Lung (tissue), 12 donors: ENCODE results near the gene TYMP. TPM values are rescaled to one million over a fixed set of nuclear protein-coding genes. Genes with fewer than 3 reads are reported as not detected.
"Not testable (repeated sequence)": the region's sequence is repeated elsewhere in the genome, so short reads cannot be mapped to it uniquely, and the experiment has no call there.

Source experiments
- ATAC-seq: fragments of 200-7000 bp; cut with Tn5 transposase; one replicate; pipeline ENCODE4 v1.9.1; 2020; ENCODE audit warnings: moderate number of reproducible peaks; ENCODE audit not compliant: insufficient read depth, low FRiP score
- DNase-seq, 3 donors: peaks; one replicate each; pipeline ENCODE4 v3.0.0-alpha.2; 2013 to 2017
- H3K27ac ChIP-seq, 2 donors: one replicate each; pipeline ENCODE4 v1.5.1; 2013; ENCODE audit warnings: mild to moderate bottlenecking in 2 of 2, moderate library complexity in 2 of 2, control low read depth in 1 of 2, inconsistent platforms in 1 of 2, low read depth in 1 of 2, low read length in 1 of 2
- H3K27me3 ChIP-seq, 3 donors: one replicate each; pipeline ENCODE4 v1.5.1; 2013; ENCODE audit warnings: low read length in 2 of 3; ENCODE audit not compliant: control insufficient read depth in 3 of 3, insufficient read depth in 3 of 3
- H3K36me3 ChIP-seq, 4 donors: one replicate each; pipeline ENCODE4 v1.5.1; 2013; ENCODE audit warnings: low read length in 4 of 4, mild to moderate bottlenecking in 1 of 4, moderate library complexity in 1 of 4; ENCODE audit not compliant: control insufficient read depth in 4 of 4, insufficient read depth in 4 of 4
- H3K4me1 ChIP-seq, 5 donors: one replicate each; pipeline ENCODE4 v1.5.1; 2013; ENCODE audit warnings: low read length in 5 of 5, mild to moderate bottlenecking in 2 of 5, moderate library complexity in 1 of 5; ENCODE audit not compliant: control insufficient read depth in 5 of 5, insufficient read depth in 5 of 5
- H3K4me3 ChIP-seq: one replicate; pipeline ENCODE4 v1.5.1; 2013; ENCODE audit warnings: mild to moderate bottlenecking, control low read depth, moderate library complexity
- H3K9ac ChIP-seq, 2 donors: one replicate each; pipeline ENCODE4 v1.5.1; 2013; ENCODE audit warnings: low read length in 2 of 2, control low read depth in 1 of 2; ENCODE audit not compliant: insufficient read depth in 1 of 2
- H3K9me3 ChIP-seq, 4 donors: one replicate each; pipeline ENCODE4 v1.5.1; 2013; ENCODE audit warnings: low read length in 3 of 4, mild to moderate bottlenecking in 1 of 4, moderate library complexity in 1 of 4; ENCODE audit not compliant: control insufficient read depth in 4 of 4, insufficient read depth in 3 of 4
- CTCF ChIP-seq: IDR thresholded peaks from 2 replicates; pipeline ENCODE4 v1.5.1; 2012; ENCODE audit warnings: mild to moderate bottlenecking; ENCODE audit errors: control extremely low read depth, extremely low read depth
- WGBS, 2 donors: extraction: QIAGEN DNeasy Blood & Tissue Kit; methylation state at CpG; one replicate each; pipeline ENCODE4 v1.1.7; 2013; 5-methylcytosine and 5-hydroxymethylcytosine counted together
- polyA plus RNA-seq, 2 donors: library from polyadenylated mRNA; stranded (reverse); fragments of 200-250 nt; gene quantifications; one replicate each; pipeline ENCODE4 v1.2.1, GENCODE V29; 2013
- total RNA-seq, 2 donors: library from RNA; depleted of rRNA in 1 of 2; stranded (reverse); fragments of >200 nt in 1 of 2; gene quantifications; one replicate each; pipeline ENCODE4 v1.2.1, GENCODE V29; 2014 to 2021
- donor health status: control.
- donor health status: control.
- donor health status: Bipolar disorder and iron deficiency.
- donor health status: healthy.
- donor health status: DM: yes; HTN: yes; CAD: no.

TYMP gene
- total and polyA plus RNA-seq, 4 donors, result 52.7 to 641 (median 233) TPM

GRCh38 chr22:50520826-50521453 lies 8.9 kb downstream of the TYMP start:
- Histone ChIP-seq H3K4me3 (no peak overlapping the region), H3K9me3 (no peaks in the 10 kb centered on the region), H3K36me3 (peaks cover 0 to 60% (median 27%) of the 10 kb centered on the region in 4 donors), H3K27me3 (no peaks in the 10 kb centered on the region), H3K27ac (no peak overlapping the region), H3K9ac (no peak overlapping the region), H3K4me1 (peaks cover 0 to 11% (median 4%) of the 10 kb centered on the region in 5 donors)
- DNase-seq, result no peak
- no peak for TF ChIP-seq CTCF
- ATAC-seq, result no peak
- WGBS, 2 donors, result 96 to 97% methylated on average over 13 of the region's 13 CpGs

GRCh38 chr22:50520184-50520583 lies 9.6 kb downstream of the TYMP start:
- not testable (repeated sequence) for H3K4me3 ChIP-seq, H3K27ac ChIP-seq, ATAC-seq, H3K27me3 ChIP-seq, H3K9ac ChIP-seq, DNase-seq, H3K9me3 ChIP-seq
- H3K36me3 ChIP-seq, result peaks cover 0 to 60% (median 27%) of the 10 kb centered on the region in 4 donors
- peaks cover 0 to 11% (median 4%) of the 10 kb centered on the region in 5 donors for H3K4me1 ChIP-seq
- 96 to 97% methylated on average over 8 of the region's 8 CpGs for WGBS, 2 donors

GRCh38 chr22:50519151-50519550 lies 10.7 kb downstream of the TYMP start:
- Histone ChIP-seq H3K27me3 (no peaks in the 10 kb centered on the region), H3K4me1 (peaks cover 0 to under 1% (median 0%) of the 10 kb centered on the region in 5 donors), H3K9ac (no peak overlapping the region), H3K9me3 (no peaks in the 10 kb centered on the region), H3K36me3 (peaks cover 0 to 60% (median 27%) of the 10 kb centered on the region in 4 donors), H3K27ac (no peak overlapping the region), H3K4me3 (no peak overlapping the region)
- ATAC-seq (no peak), DNase-seq (no peak)
- 96 to 98% methylated on average over 8 of the region's 8 CpGs for WGBS, 2 donors
- no peak for TF ChIP-seq CTCF

- 95 to 99% methylated on average over 7 of the region's 7 CpGs for WGBS, 2 donors
- no peak overlapping the region for H3K27ac ChIP-seq
- H3K4me3 ChIP-seq, result no peak overlapping the region
- no peaks in the 10 kb centered on the region for H3K27me3 ChIP-seq
- H3K36me3 ChIP-seq, result peaks cover 0 to 57% (median 23%) of the 10 kb centered on the region in 4 donors
- no peak for TF ChIP-seq CTCF
- no peak for ATAC-seq
- no peak overlapping the region for H3K9ac ChIP-seq
- no peaks in the 10 kb centered on the region for H3K9me3 ChIP-seq
- DNase-seq, result no peak
- no peaks in the 10 kb centered on the region for H3K4me1 ChIP-seq
Observed at GRCh38 chr22:50518606-50519005, 11.2 kb downstream of the TYMP start.
